Right hindlimb (tissue), 1 donor: ENCODE measurements around the gene TBCEL.
"Not testable (repeated sequence)": the region's sequence is repeated elsewhere in the genome, so short reads cannot be mapped to it uniquely, and the experiment has no call there.

Source experiments
- DNase-seq: peaks from one replicate; pipeline ENCODE4 v3.0.0-alpha.2; 2018

The TBCEL gene, protein sequence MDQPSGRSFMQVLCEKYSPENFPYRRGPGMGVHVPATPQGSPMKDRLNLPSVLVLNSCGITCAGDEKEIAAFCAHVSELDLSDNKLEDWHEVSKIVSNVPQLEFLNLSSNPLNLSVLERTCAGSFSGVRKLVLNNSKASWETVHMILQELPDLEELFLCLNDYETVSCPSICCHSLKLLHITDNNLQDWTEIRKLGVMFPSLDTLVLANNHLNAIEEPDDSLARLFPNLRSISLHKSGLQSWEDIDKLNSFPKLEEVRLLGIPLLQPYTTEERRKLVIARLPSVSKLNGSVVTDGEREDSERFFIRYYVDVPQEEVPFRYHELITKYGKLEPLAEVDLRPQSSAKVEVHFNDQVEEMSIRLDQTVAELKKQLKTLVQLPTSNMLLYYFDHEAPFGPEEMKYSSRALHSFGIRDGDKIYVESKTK

DNA sequence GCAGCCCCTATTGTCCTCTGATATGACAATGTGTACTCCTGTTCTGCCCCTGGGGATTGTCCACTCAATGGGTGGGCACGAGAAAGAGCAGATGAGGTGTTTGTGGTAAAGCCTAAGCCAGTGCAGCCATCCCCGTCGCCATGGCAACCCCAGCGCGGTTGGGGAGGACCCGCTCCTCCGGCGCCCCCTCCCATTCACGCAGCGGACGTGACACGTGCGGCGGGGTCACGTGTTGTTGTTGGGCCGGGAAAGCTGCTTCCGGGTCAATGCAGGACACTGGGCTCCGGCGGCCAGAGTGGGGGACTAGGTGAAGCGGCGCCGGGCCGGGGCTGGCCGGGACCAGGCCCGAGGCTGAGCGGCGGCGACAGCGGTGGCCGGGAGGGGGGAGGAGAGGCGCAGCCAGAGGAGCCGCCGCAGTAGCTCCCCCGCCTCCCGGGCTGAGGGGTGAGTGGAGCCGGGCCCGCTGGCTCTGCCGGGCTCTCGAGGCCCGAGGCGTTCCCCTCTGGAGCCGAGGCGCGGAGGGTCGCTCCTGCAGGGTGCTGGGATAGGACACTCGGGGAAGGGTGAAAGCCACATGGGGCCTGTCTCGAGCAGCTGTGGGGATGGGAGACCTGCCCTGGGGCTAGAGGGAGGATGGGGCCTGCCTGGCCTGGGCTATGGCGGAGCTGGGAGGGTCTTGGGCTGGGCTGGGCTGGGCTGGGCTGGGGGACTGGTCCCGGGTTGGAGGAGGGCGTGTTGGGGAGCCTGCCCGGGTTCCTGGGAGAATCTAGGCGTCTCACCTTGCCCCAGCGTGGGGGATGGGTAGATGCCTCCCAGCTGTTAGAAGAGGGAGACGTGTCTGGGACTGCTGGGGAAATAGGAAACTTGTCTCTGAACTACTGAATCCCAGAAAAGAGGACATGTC is at the start of gene TBCEL:
Gene TBCEL, plus strand, starts transcription at position 255 of the 904 bp plus-strand sequence. CDS start 21,589 bp downstream, outside the sequence.
- peak; percentile 93 for DNase-seq

DNA sequence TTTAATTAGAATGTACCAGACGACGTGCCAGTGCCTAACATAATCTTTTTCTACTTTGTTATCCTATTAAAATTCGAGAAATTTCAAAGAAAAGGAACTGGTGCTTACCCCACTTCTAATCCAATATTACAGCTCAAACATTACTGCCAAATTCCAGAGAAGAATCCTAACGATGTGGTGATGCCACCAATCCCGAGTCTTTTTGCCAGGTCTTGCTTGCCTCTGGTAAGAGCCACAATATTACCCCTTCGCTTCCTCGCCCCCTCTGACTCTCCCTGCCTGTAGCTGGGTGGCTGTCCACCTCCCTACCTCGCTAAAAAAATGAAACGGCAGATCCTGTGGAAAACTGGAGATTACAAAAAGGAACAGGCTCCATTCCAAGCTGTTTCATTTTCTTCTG is 49.4 kb upstream of the TBCEL start:
- DNase-seq, result no peak

- no peak for DNase-seq
Observed at GRCh38 chr11:120974965-120975364, 48.9 kb upstream of the TBCEL start.

- DNase-seq, result no peak
Observed at GRCh38 chr11:120977266-120978137, 46.4 kb upstream of the TBCEL start.

- no peak for DNase-seq
Observed at GRCh38 chr11:120978701-120979100, 45.2 kb upstream of the TBCEL start.

DNA sequence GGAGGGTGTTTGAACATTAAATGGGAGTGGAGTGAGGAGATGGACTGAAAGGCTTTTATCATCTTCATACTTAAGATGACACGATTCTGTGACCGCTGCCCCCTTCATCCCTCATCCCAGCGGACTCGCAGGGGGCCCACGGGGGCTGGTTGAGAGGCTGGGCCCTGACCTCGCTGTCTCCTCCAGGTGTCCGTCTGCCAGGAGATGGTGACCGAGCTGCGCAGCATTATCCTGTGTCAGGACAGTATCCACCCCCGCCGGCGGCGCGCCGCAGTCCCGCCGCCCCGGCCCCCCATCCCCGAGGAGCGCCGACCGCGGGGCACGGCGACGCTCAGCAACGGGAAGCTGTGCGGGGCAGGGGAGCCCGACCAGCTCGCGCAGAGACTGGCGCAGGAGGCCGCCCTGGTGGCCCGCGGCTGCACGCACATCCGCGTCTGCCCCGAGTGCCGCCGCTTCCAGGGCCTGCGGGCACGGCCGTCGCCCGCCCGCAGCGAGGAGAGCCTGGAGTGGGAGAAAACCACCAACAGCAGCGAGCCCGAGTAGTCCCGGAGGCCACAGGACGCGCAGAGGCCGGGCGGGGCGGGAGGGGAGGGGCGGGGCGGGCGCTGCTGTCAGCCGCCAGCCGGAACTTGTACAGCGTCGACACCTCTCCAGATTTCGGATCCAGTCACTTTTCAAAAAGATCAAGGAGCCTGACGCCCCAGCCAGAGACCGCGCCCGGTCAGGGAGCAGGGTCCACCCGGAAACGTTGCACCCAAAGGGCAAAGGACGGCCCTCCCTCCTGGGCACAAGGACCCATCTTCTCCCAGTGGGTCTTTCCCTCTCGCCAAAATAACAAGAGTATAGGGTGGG is 38.0 kb upstream of the TBCEL start:
- peak; percentile 62 for DNase-seq

GRCh38 chr11:120988603-120989002 is 35.3 kb upstream of the TBCEL start:
- DNase-seq, result no peak

DNA sequence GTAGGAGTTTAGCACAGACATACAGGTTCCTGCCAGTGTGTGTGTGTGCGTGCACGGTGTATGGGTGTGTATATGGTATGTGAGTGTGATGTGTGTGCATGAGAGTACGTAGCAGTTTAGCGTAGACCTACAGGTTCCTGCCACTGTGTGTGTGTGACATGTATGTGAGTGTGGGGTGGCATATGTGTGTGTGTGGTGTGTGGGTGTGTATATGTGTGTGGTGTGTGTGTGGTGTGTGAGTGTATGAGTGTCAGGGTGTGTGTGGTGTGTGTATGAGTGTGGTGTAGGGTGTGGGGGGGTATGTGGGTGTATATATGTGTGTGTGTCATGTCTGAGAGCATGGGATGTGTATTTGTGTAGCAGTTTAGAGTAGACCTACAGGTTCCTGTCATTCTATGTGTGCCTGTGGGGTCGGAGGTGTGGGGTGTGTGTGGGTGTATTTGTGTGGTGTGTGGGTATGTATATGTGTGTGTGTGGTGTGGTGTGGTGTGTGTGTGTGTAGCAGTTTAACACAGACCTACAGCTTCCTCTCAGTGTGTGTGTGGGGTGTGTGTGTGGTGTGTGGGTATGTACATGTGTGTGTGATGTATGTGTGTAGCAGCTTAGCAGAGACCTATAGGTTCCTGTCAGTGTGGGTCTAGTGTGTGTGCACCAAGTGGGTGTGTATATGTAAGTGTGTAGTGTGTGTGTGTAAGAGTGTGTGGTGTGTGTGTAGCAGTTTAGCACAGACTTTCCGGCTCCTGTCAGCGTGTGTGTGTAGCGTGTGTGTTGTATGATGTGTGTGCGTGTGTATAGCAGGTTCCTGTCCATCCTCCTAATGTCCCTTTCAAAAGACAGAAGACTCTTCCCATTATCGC is 31.8 kb upstream of the TBCEL start:
- no peak for DNase-seq

- DNase-seq, result no peak
Observed at GRCh38 chr11:120994091-120994859, 29.6 kb upstream of the TBCEL start.

DNA sequence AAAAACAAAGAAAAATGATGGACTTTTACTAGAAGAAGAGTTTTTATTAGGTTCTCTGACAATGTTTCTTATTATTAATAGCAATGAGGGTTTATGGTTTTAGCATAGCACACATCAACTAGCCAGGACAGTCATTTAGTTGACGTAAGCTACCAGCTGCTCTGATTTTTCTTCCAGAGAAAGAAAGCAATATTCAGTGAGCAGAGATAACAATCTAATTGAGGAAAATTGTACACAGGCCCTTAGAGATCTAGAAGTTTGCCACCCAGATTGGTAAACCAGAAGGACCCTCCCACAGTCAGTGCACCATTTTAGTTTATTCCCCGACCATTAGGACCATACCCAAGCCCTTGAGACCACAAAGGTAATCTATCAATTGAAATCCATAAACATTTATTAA is 28.7 kb upstream of the TBCEL start:
- no peak for DNase-seq

GRCh38 chr11:120996973-120997372 is 26.9 kb upstream of the TBCEL start:
- DNase-seq, result no peak

- DNase-seq, result no peak
Observed at GRCh38 chr11:120998581-120998980, 25.3 kb upstream of the TBCEL start.

- no peak for DNase-seq
Observed at GRCh38 chr11:121004206-121004840, 19.6 kb upstream of the TBCEL start.

DNA sequence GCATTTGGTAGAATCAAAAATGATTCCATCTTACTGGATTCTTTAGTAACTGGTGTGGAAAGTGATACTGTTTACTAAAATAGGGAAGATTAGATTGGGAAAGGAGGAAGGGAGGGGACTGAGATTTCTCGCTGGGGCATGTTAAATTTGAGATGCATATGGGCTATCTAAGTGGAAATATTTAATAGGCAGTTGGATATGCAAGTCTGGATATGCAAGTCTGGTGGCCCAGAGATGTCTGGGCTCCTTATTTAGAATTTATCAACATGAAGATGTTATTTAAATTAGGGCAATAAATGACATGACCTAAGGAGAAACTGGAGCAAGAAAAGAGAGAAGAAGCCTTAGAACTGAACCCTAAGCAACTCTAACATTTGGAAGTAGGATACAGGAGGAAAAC is 17.0 kb upstream of the TBCEL start:
- no peak for DNase-seq

- no peak for DNase-seq
Observed at GRCh38 chr11:121008551-121008950, 15.4 kb upstream of the TBCEL start.

DNA sequence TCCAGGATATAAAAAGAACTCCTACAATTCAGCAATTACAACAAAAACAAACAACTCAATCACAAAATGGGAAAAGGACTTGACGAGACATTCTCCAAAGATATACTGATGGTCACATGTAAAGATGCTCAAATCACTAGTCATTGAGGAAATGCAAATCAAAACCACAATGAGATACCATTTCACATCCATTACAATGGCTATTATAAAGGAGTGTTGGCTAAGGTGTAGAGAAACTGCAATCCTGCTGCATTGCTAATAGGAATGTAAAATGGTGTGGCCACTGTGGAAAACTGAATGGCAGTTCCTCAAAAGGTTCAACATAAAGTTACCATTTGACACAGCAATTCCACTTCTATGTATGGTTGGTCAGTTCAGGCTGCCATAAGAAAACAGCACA is 11.8 kb upstream of the TBCEL start:
- DNase-seq, result no peak

GRCh38 chr11:121018746-121019145 is 5.2 kb upstream of the TBCEL start:
- no peak for DNase-seq

GRCh38 chr11:121021718-121022117 is 2.2 kb upstream of the TBCEL start:
- not testable (repeated sequence) for DNase-seq

GRCh38 chr11:121024989-121025388 is 1.1 kb downstream of the TBCEL start:
- no peak for DNase-seq

DNA sequence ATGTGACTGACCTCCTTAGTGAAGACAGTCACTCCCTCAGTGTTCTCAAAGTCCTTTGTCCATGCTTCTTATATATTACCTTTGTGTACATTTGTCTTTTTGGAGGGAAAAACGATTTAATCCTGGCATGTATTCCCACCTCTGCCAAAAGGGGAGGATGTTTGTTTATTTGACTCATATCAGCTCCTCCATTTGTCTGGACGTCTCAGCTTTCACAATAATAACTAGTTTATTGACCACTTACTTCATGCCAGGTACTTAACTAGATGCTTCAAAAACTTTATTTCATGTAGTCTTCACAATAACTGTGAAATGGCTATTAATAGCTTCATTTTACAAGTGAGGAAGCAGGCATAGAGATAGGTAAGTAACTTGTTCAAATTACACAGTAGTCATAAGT is 5.3 kb downstream of the TBCEL start:
- no peak for DNase-seq
